Suppressor macrophage (primary cell): ENCODE results near the gene GPR108.
"Not testable (repeated sequence)": the region's sequence is repeated elsewhere in the genome, so short reads cannot be mapped to it uniquely, and the experiment has no call there.

ENCODE experiments used
- DNase-seq, 4 experiments: peaks; one replicate each; pipeline ENCODE4 v3.0.0-alpha.2; 2020 to 2022
- total RNA-seq, 17 experiments: gene quantifications; one replicate each; lab custom pipeline; 2026; ENCODE audit warnings: mixed read lengths in 6 of 17, inconsistent platforms in 3 of 17; lab: John Stamatoyannopoulos, UW

The GPR108 gene
- 35.5 to 72.9 (median 51.8) reads per million in 17 experiments for total RNA-seq

- DNase-seq, result peak; percentile 99 to 100 (median 100)
Measured at GRCh38 chr19:6737284-6737872, at the start of gene GPR108. Gene GPR108 (minus strand): TSS chr19:6737580. CDS start chr19:6737576, 4 bp downstream.

GRCh38 chr19:6779206-6779605 is 41.8 kb upstream of the GPR108 start:
- DNase-seq, result no peak

- no peak for DNase-seq
Measured at GRCh38 chr19:6778386-6778785, 41.0 kb upstream of the GPR108 start.

- DNase-seq, result no peak
Measured at GRCh38 chr19:6777434-6777833, 40.1 kb upstream of the GPR108 start.

GRCh38 chr19:6776999-6777398 is 39.6 kb upstream of the GPR108 start:
- DNase-seq, result no peak

- not testable (repeated sequence) for DNase-seq
Measured at GRCh38 chr19:6776045-6776444, 38.7 kb upstream of the GPR108 start.

GRCh38 chr19:6774821-6775707 is 37.7 kb upstream of the GPR108 start:
- peak; percentile 84 to 92 (median 88) for DNase-seq

GRCh38 chr19:6773323-6773931 is 36.0 kb upstream of the GPR108 start:
- DNase-seq, result peak; percentile 43 to 69 (median 62)

- no peak for DNase-seq
Measured at GRCh38 chr19:6772866-6773322, 35.5 kb upstream of the GPR108 start.

- DNase-seq, result peak; percentile 87 to 93 (median 92)
Measured at GRCh38 chr19:6772028-6772865, 34.9 kb upstream of the GPR108 start, which contains the start of gene VAV1. Gene VAV1 (plus strand): TSS chr19:6772708. CDS start chr19:6772808, 100 bp downstream.

- not testable (repeated sequence) for DNase-seq
Measured at GRCh38 chr19:6771648-6772027, 34.3 kb upstream of the GPR108 start.

GRCh38 chr19:6769006-6769619 is 31.7 kb upstream of the GPR108 start:
- DNase-seq, result peak; percentile 33 to 68 (median 54)

- DNase-seq, result no peak
Measured at GRCh38 chr19:6768236-6768785, 30.9 kb upstream of the GPR108 start.

- peak; percentile 63 to 80 (median 75) for DNase-seq
Measured at GRCh38 chr19:6767357-6768235, 30.2 kb upstream of the GPR108 start, which contains the start of gene SH2D3A. Gene SH2D3A (minus strand): TSS chr19:6767435. CDS start chr19:6763748, 3,687 bp downstream.

- DNase-seq, result no peak
Measured at GRCh38 chr19:6767081-6767356, 29.6 kb upstream of the GPR108 start.

- DNase-seq, result no peak
Measured at GRCh38 chr19:6766357-6767080, 29.1 kb upstream of the GPR108 start.

GRCh38 chr19:6765738-6766356 is 28.5 kb upstream of the GPR108 start:
- no peak for DNase-seq

- not testable (repeated sequence) for DNase-seq
Measured at GRCh38 chr19:6762253-6762797, 24.9 kb upstream of the GPR108 start.
